ENCODE results near the gene MYBPC3.

Gene MYBPC3

GRCh38 chr11:47391077-47391583 is 38.6 kb upstream of the MYBPC3 start:
- no peaks in the 10 kb centered on the region for H3K36me3 ChIP-seq (replicated peaks in 1 of 2; ENCODE audit: control insufficient read depth in 2 of 2, insufficient read depth in 2 of 2, low read length in 2 of 2)
- peak overlapping the region; percentile 45 for H3K18ac ChIP-seq (ENCODE audit: low read length)
- peak overlapping the region; percentile 68 for H2BK120ac ChIP-seq (ENCODE audit: low read depth, low read length)
- no peak overlapping the region for H3K4me2 ChIP-seq (ENCODE audit: insufficient read depth, low read length, poor library complexity, severe bottlenecking)
- peaks cover 1% of the 10 kb centered on the region for H3K79me1 ChIP-seq (ENCODE audit: low read depth, low read length)
- WGBS, 2 donors (ENCODE audit: extremely low coverage in 2 of 2, insufficient read length in 2 of 2, insufficient replicate concordance in 1 of 2) = no CpG with 5 or more reads among the region's 11 CpGs
- H2BK12ac ChIP-seq (ENCODE audit: low read length) = peak overlapping the region; percentile 52
- no peak overlapping the region for H3K4ac ChIP-seq (ENCODE audit: low read length)
- no peak for DNase-seq (ENCODE audit: low spot score)
- peaks cover 0 to 6% of the 10 kb centered on the region in 2 donors for H3K4me1 ChIP-seq (ENCODE audit: control insufficient read depth in 2 of 2, insufficient read depth in 1 of 2, low read depth in 1 of 2, low read length in 2 of 2)
- H4K91ac ChIP-seq (ENCODE audit: low read depth, low read length, poor library complexity) = no peak overlapping the region
- H2BK5ac ChIP-seq (ENCODE audit: low read length) = no peak overlapping the region
- H3K14ac ChIP-seq (ENCODE audit: low read length) = no peak overlapping the region
- H2AFZ ChIP-seq (ENCODE audit: low read length) = peak overlapping the region; percentile 41
- no peak overlapping the region for H3K27ac ChIP-seq (replicated peaks; ENCODE audit: low read length)
- H2BK15ac ChIP-seq (ENCODE audit: low read length) = peak overlapping the region; percentile 43
- peak overlapping the region; percentile 8 for H2AK5ac ChIP-seq (ENCODE audit: low read depth, low read length)
- H3K9me3 ChIP-seq (replicated peaks in 1 of 2; ENCODE audit: control insufficient read depth in 2 of 2, insufficient read depth in 1 of 2, low read depth in 1 of 2, low read length in 2 of 2) = no peaks in the 10 kb centered on the region
- H3K4me3 ChIP-seq (ENCODE audit: low read length in 2 of 2) = no peak overlapping the region
- no peak overlapping the region for H3K9ac ChIP-seq (ENCODE audit: low read depth, low read length, poor library complexity)
- peaks cover 0 to 5% (median 0%) of the 10 kb centered on the region in 3 experiments for H3K27me3 ChIP-seq (ENCODE audit: control insufficient read depth in 3 of 3, insufficient read depth in 3 of 3, low read depth in 1 of 3, low read length in 3 of 3)
- H4K8ac ChIP-seq (ENCODE audit: low read depth, low read length) = no peak overlapping the region
- H3K23ac ChIP-seq (ENCODE audit: low read depth, low read length, poor library complexity) = peak overlapping the region; percentile 71

- H3K23ac ChIP-seq (ENCODE audit: low read depth, low read length, poor library complexity) = no peak overlapping the region
- H3K79me1 ChIP-seq (ENCODE audit: low read depth, low read length) = peaks cover 1% of the 10 kb centered on the region
- DNase-seq (ENCODE audit: low spot score) = no peak
- peak overlapping the region; percentile 41 for H2AFZ ChIP-seq (ENCODE audit: low read length)
- H3K27me3 ChIP-seq (ENCODE audit: control insufficient read depth in 3 of 3, insufficient read depth in 3 of 3, low read depth in 1 of 3, low read length in 3 of 3) = peaks cover 0 to 5% (median 0%) of the 10 kb centered on the region in 3 experiments
- no peak overlapping the region for H4K91ac ChIP-seq (ENCODE audit: low read depth, low read length, poor library complexity)
- peaks cover 0 to 6% of the 10 kb centered on the region in 2 donors for H3K4me1 ChIP-seq (ENCODE audit: control insufficient read depth in 2 of 2, insufficient read depth in 1 of 2, low read depth in 1 of 2, low read length in 2 of 2)
- H3K18ac ChIP-seq (ENCODE audit: low read length) = no peak overlapping the region
- H3K27ac ChIP-seq (replicated peaks; ENCODE audit: low read length) = no peak overlapping the region
- H3K4ac ChIP-seq (ENCODE audit: low read length) = no peak overlapping the region
- no peak overlapping the region for H3K4me2 ChIP-seq (ENCODE audit: insufficient read depth, low read length, poor library complexity, severe bottlenecking)
- no peak overlapping the region for H2BK120ac ChIP-seq (ENCODE audit: low read depth, low read length)
- H4K8ac ChIP-seq (ENCODE audit: low read depth, low read length) = no peak overlapping the region
- no peak overlapping the region for H3K4me3 ChIP-seq (ENCODE audit: low read length in 2 of 2)
- no peak overlapping the region for H2AK5ac ChIP-seq (ENCODE audit: low read depth, low read length)
- no peaks in the 10 kb centered on the region for H3K9me3 ChIP-seq (replicated peaks in 1 of 2; ENCODE audit: control insufficient read depth in 2 of 2, insufficient read depth in 1 of 2, low read depth in 1 of 2, low read length in 2 of 2)
- WGBS, 2 donors (ENCODE audit: extremely low coverage in 2 of 2, insufficient read length in 2 of 2, insufficient replicate concordance in 1 of 2) = no CpG with 5 or more reads among the region's 6 CpGs
- H2BK5ac ChIP-seq (ENCODE audit: low read length) = no peak overlapping the region
- no peak overlapping the region for H3K9ac ChIP-seq (ENCODE audit: low read depth, low read length, poor library complexity)
- no peaks in the 10 kb centered on the region for H3K36me3 ChIP-seq (replicated peaks in 1 of 2; ENCODE audit: control insufficient read depth in 2 of 2, insufficient read depth in 2 of 2, low read length in 2 of 2)
- no peak overlapping the region for H3K14ac ChIP-seq (ENCODE audit: low read length)
- no peak overlapping the region for H2BK12ac ChIP-seq (ENCODE audit: low read length)
- H2BK15ac ChIP-seq (ENCODE audit: low read length) = no peak overlapping the region
These were observed 37.9 kb upstream of the MYBPC3 start for GRCh38 chr11:47390422-47390760.

- peak overlapping the region; percentile 26 for H2BK5ac ChIP-seq (ENCODE audit: low read length)
- H3K9ac ChIP-seq (ENCODE audit: low read depth, low read length, poor library complexity) = no peak overlapping the region
- H3K14ac ChIP-seq (ENCODE audit: low read length) = no peak overlapping the region
- no peak overlapping the region for H4K8ac ChIP-seq (ENCODE audit: low read depth, low read length)
- no peak for DNase-seq (ENCODE audit: low spot score)
- no peak overlapping the region for H4K91ac ChIP-seq (ENCODE audit: low read depth, low read length, poor library complexity)
- no peak overlapping the region for H3K4ac ChIP-seq (ENCODE audit: low read length)
- H3K36me3 ChIP-seq (replicated peaks in 1 of 2; ENCODE audit: control insufficient read depth in 2 of 2, insufficient read depth in 2 of 2, low read length in 2 of 2) = no peaks in the 10 kb centered on the region
- no peak overlapping the region for H3K4me3 ChIP-seq (ENCODE audit: low read length in 2 of 2)
- H3K27me3 ChIP-seq (ENCODE audit: control insufficient read depth in 3 of 3, insufficient read depth in 3 of 3, low read depth in 1 of 3, low read length in 3 of 3) = peaks cover 0 to 5% (median 0%) of the 10 kb centered on the region in 3 experiments
- WGBS, 2 donors (ENCODE audit: extremely low coverage in 2 of 2, insufficient read length in 2 of 2, insufficient replicate concordance in 1 of 2) = no CpG with 5 or more reads among the region's 17 CpGs
- no peaks in the 10 kb centered on the region for H3K9me3 ChIP-seq (replicated peaks in 1 of 2; ENCODE audit: control insufficient read depth in 2 of 2, insufficient read depth in 1 of 2, low read depth in 1 of 2, low read length in 2 of 2)
- no peak overlapping the region for H2BK12ac ChIP-seq (ENCODE audit: low read length)
- H2BK15ac ChIP-seq (ENCODE audit: low read length) = no peak overlapping the region
- H2BK120ac ChIP-seq (ENCODE audit: low read depth, low read length) = no peak overlapping the region
- H3K79me1 ChIP-seq (ENCODE audit: low read depth, low read length) = peaks cover 1% of the 10 kb centered on the region
- H3K4me2 ChIP-seq (ENCODE audit: insufficient read depth, low read length, poor library complexity, severe bottlenecking) = no peak overlapping the region
- H3K23ac ChIP-seq (ENCODE audit: low read depth, low read length, poor library complexity) = no peak overlapping the region
- H3K18ac ChIP-seq (ENCODE audit: low read length) = peak overlapping the region; percentile 23
- H2AK5ac ChIP-seq (ENCODE audit: low read depth, low read length) = peak overlapping the region; percentile 71
- H3K4me1 ChIP-seq (ENCODE audit: control insufficient read depth in 2 of 2, insufficient read depth in 1 of 2, low read depth in 1 of 2, low read length in 2 of 2) = peaks cover 0 to 6% of the 10 kb centered on the region in 2 donors
- no peak overlapping the region for H3K27ac ChIP-seq (replicated peaks; ENCODE audit: low read length)
- no peak overlapping the region for H2AFZ ChIP-seq (ENCODE audit: low read length)
These were observed 37.3 kb upstream of the MYBPC3 start for GRCh38 chr11:47389577-47390421.

All from neuronal stem cell (in vitro differentiated cells).